Thyroid gland (tissue), 4 donors: ENCODE results near the gene STARD10.

Experiments used
- CTCF ChIP-seq, 6 experiments: fragments of 200-600 bp in 3 of 6; fragments of 450-650 bp in 3 of 6; sonication (generic) in 3 of 6; IDR thresholded peaks; one replicate each; pipeline ENCODE4 v1.5.1; 2016 to 2019; ENCODE audit warnings: antibody characterized with exemption in 6 of 6, mild to moderate bottlenecking in 2 of 6, inconsistent platforms in 1 of 6, moderate library complexity in 1 of 6
- POLR2A ChIP-seq, 2 donors: fragments of 450-650 bp; IDR thresholded peaks; one replicate each; pipeline ENCODE4 v1.6.1; 2017; ENCODE audit warnings: antibody characterized with exemption in 2 of 2, mild to moderate bottlenecking in 2 of 2, moderate library complexity in 1 of 2

- TF ChIP-seq CTCF (IDR thresholded peaks at IDR 0.05) (no peak), POLR2A (IDR thresholded peaks at IDR 0.05) (no peak)
Observed at GRCh38 chr11:72773291-72773690, 20.6 kb downstream of the STARD10 start.
